Activated CD8-positive, alpha-beta T cell treated with anti-CD3 and anti-CD28 coated beads for 36 hours (primary cell): ENCODE measurements around the gene ITIH5. TPM values are rescaled to one million over a fixed set of nuclear protein-coding genes. Genes with fewer than 3 reads are reported as not detected.

Experiments used
- ATAC-seq: fragments of 200-7000 bp; cut with Tn5 transposase; one replicate; pipeline ENCODE4 v1.10.0; 2021; ENCODE audit warnings: mild to moderate bottlenecking, moderate library complexity
- CTCF ChIA-PET: fragments of 350-600 bp; sonication (Branson Sonifier 250); formaldehyde crosslinking; loops from one replicate; lab custom pipeline; 2021; ENCODE audit warnings: antibody characterized with exemption; lab: Charles Lee
- POLR2A ChIA-PET: fragments of 350-600 bp; sonication (Branson Sonifier 250); formaldehyde crosslinking; loops from one replicate; lab custom pipeline; 2021; ENCODE audit warnings: antibody characterized with exemption; lab: Charles Lee
- DNase-seq: peaks from one replicate; pipeline ENCODE4 v3.0.0-alpha.2; 2020
- H3K27ac Mint-ChIP-seq: one replicate; pipeline ENCODE4 v1.8.0; 2021; ENCODE audit warnings: mild to moderate bottlenecking, mixed read lengths
- H3K27me3 Mint-ChIP-seq: one replicate; pipeline ENCODE4 v1.8.0; 2021; ENCODE audit warnings: mixed read lengths
- H3K36me3 Mint-ChIP-seq: one replicate; pipeline ENCODE4 v1.8.0; 2021; ENCODE audit warnings: low read depth, mixed read lengths
- H3K4me1 Mint-ChIP-seq: one replicate; pipeline ENCODE4 v1.8.0; 2021; ENCODE audit warnings: low read depth, mixed read lengths
- H3K4me3 Mint-ChIP-seq: one replicate; pipeline ENCODE4 v1.8.0; 2021; ENCODE audit warnings: mild to moderate bottlenecking, moderate library complexity, mixed read lengths
- H3K9me3 Mint-ChIP-seq: one replicate; pipeline ENCODE4 v1.8.0; 2021; ENCODE audit warnings: mixed read lengths
- intact Hi-C: fragments of 100-400 bp; cut with micrococcal nuclease; formaldehyde crosslinking; loops from one replicate; pipeline ENCODE4 v1.10.0; 2022
- total RNA-seq, 2 experiments: library from RNA; stranded (reverse); gene quantifications; one replicate each; pipeline ENCODE4 v1.2.3, GENCODE V29; 2021
- TF ChIP-seq, protein P1 (sequence below): fragments of 200-600 bp; IDR thresholded peaks from one replicate; pipeline ENCODE4 v1.8.0; 2022; ENCODE audit warnings: antibody characterized with exemption, mild to moderate bottlenecking

Gene ITIH5
- total RNA-seq, 2 experiments from 2014 or later, result not detected

- intact Hi-C loops, result no loop called here
- ChIA-PET POLR2A (no interaction called here), CTCF (interaction anchor here (0.6 kb wide), 1 partner anchor 43 kb away, joined by 3 read pairs; no protein-coding TSS in a partner anchor)
- DNase-seq (no peak), ATAC-seq (no peak)
- H3K4me3 Mint-ChIP-seq, result no peak overlapping the region
- TF ChIP-seq, protein P1, sequence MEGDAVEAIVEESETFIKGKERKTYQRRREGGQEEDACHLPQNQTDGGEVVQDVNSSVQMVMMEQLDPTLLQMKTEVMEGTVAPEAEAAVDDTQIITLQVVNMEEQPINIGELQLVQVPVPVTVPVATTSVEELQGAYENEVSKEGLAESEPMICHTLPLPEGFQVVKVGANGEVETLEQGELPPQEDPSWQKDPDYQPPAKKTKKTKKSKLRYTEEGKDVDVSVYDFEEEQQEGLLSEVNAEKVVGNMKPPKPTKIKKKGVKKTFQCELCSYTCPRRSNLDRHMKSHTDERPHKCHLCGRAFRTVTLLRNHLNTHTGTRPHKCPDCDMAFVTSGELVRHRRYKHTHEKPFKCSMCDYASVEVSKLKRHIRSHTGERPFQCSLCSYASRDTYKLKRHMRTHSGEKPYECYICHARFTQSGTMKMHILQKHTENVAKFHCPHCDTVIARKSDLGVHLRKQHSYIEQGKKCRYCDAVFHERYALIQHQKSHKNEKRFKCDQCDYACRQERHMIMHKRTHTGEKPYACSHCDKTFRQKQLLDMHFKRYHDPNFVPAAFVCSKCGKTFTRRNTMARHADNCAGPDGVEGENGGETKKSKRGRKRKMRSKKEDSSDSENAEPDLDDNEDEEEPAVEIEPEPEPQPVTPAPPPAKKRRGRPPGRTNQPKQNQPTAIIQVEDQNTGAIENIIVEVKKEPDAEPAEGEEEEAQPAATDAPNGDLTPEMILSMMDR, result no peak
- H3K9me3 Mint-ChIP-seq, result no peaks in the 10 kb centered on the region
- no peaks in the 10 kb centered on the region for H3K36me3 Mint-ChIP-seq
- no peak overlapping the region for H3K27ac Mint-ChIP-seq
- H3K27me3 Mint-ChIP-seq, result no peaks in the 10 kb centered on the region
- peaks cover 5% of the 10 kb centered on the region for H3K4me1 Mint-ChIP-seq
These were observed 65.6 kb downstream of the ITIH5 start for GRCh38 chr10:7601023-7601656.

DNA sequence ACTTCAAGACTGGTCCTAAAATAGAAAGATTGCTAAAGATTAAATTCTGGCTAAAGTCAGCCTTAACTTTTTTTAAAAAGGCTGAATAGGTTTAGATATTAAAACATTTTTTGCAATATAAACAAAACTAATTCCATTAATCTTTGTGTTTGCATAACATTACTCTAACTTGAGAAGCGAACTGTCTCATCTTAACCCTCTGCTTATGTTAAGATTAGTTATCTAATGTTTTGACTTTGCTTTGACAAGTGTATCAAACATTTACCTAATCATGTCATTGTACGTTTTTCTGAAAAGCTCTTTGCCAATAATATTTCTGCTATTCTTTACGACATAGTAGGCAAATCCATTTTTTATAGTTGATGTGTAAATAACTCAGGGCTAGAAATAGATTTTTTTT lies 68.0 kb downstream of the ITIH5 start:
- H3K27me3 Mint-ChIP-seq, result no peaks in the 10 kb centered on the region
- H3K4me1 Mint-ChIP-seq, result peaks cover 5% of the 10 kb centered on the region
- no peak overlapping the region for H3K4me3 Mint-ChIP-seq
- H3K36me3 Mint-ChIP-seq, result no peaks in the 10 kb centered on the region
- TF ChIP-seq, protein P1, result no peak
- CTCF ChIA-PET, result no interaction called here
- H3K9me3 Mint-ChIP-seq, result no peaks in the 10 kb centered on the region
- no peak overlapping the region for H3K27ac Mint-ChIP-seq
- POLR2A ChIA-PET, result no interaction called here
- intact Hi-C loops, result no loop called here
- ATAC-seq (no peak), DNase-seq (no peak)

DNA sequence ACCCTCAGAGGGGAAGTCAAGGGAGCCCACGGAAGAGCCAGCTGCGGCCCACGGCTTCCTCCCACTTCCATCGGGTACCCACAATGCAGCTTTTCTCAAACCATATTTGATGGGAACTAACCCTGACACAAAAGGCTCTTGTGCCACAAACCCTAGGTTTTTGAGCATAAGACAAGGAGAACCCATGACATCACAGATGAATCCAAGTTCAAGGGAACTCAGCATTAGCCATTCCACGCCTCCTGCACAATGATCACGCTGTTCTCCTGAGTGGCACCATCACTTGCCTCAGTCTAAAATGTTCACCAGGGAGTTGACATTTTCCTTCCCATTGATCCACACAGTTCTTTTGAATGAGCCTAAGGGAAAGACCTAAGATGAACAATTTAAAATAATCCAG lies 70.4 kb downstream of the ITIH5 start:
- H3K9me3 Mint-ChIP-seq, result no peaks in the 10 kb centered on the region
- no peak overlapping the region for H3K4me3 Mint-ChIP-seq
- intact Hi-C loops, result no loop called here
- no peak for ATAC-seq
- ChIA-PET POLR2A (no interaction called here), CTCF (no interaction called here)
- no peak overlapping the region for H3K27ac Mint-ChIP-seq
- H3K4me1 Mint-ChIP-seq, result peaks cover 7% of the 10 kb centered on the region
- DNase-seq, result no peak
- no peaks in the 10 kb centered on the region for H3K27me3 Mint-ChIP-seq
- TF ChIP-seq, protein P1, result no peak
- H3K36me3 Mint-ChIP-seq, result no peaks in the 10 kb centered on the region

GRCh38 chr10:7593905-7594304 lies 72.9 kb downstream of the ITIH5 start:
- H3K36me3 Mint-ChIP-seq, result no peaks in the 10 kb centered on the region
- H3K4me3 Mint-ChIP-seq, result no peak overlapping the region
- no peaks in the 10 kb centered on the region for H3K9me3 Mint-ChIP-seq

DNA sequence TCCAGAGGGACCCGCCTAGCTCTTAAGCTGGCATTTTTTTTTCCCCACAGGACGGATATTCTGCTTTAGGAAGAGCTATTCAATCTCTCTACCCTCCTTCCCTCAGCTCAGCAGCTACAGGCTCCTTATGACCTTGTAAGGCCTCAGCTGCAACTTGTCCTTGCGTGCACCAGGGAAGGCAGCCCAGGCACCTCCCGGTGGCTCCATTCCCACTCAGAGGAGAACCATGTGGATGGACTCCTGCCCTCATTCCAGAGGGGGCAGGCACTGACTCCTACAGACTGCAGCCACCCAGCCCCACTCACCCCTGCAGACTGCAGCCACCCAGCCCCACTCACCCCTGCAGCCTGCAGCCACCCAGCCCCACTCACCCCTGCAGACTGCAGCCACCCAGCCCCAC lies 73.7 kb downstream of the ITIH5 start:
- CTCF ChIA-PET, result no interaction called here

More at GRCh38 chr10:7593905-7594304, 72.9 kb downstream of the ITIH5 start:
- ChIA-PET POLR2A (no interaction called here), CTCF (no interaction called here)
- TF ChIP-seq, protein P1, result no peak
- H3K4me1 Mint-ChIP-seq, result peaks cover 5% of the 10 kb centered on the region
- ATAC-seq (no peak), DNase-seq (no peak)
- H3K27ac Mint-ChIP-seq, result no peak overlapping the region
- no peaks in the 10 kb centered on the region for H3K27me3 Mint-ChIP-seq
- intact Hi-C loops, result no loop called here

More for the DNA sequence above, 73.7 kb downstream of the ITIH5 start:
- no peak for ATAC-seq
- intact Hi-C loops, result no loop called here
- Mint-ChIP-seq H3K9me3 (no peaks in the 10 kb centered on the region), H3K36me3 (no peaks in the 10 kb centered on the region), H3K27me3 (no peaks in the 10 kb centered on the region), H3K4me1 (peaks cover 5% of the 10 kb centered on the region), H3K4me3 (no peak overlapping the region), H3K27ac (no peak overlapping the region)
- no peak for DNase-seq
- TF ChIP-seq, protein P1, result no peak
- POLR2A ChIA-PET, result interaction anchor here (0.6 kb wide), 1 partner anchor 93 kb away, joined by 3 read pairs; no protein-coding TSS in a partner anchor
